DND-41 (cell line): ENCODE measurements around the gene ZBTB3.

Experiments
- ATAC-seq: fragments of 200-7000 bp; cut with Tn5 transposase; 3 replicates; pipeline ENCODE4 v1.9.1; 2021; ENCODE audit warnings: low read depth; ENCODE audit not compliant: insufficient read depth
- DNase-seq: peaks from one replicate; pipeline ENCODE4 v3.0.0-alpha.2; 2020
- H2AFZ ChIP-seq: 2 replicates; pipeline ENCODE4 v1.6.0; 2012; ENCODE audit warnings: low read depth, low read length
- H3K27ac ChIP-seq: 2 replicates; pipeline ENCODE4 v1.5.1; 2012; ENCODE audit warnings: low read length, inconsistent platforms
- H3K27me3 ChIP-seq: fragments of 200-600 bp; sonication (generic); 2 replicates; pipeline ENCODE4 v1.6.0; 2012; ENCODE audit warnings: low read length, mild to moderate bottlenecking, inconsistent platforms; ENCODE audit not compliant: insufficient read depth, poor library complexity
- H3K36me3 ChIP-seq: 2 replicates; pipeline ENCODE4 v1.5.1; 2012; ENCODE audit warnings: low read length, inconsistent platforms; ENCODE audit not compliant: insufficient read depth
- H3K4me1 ChIP-seq: 2 replicates; pipeline ENCODE4 v1.5.1; 2012; ENCODE audit warnings: mild to moderate bottlenecking, low read length; ENCODE audit not compliant: insufficient read depth
- H3K4me2 ChIP-seq: 2 replicates; pipeline ENCODE4 v1.6.0; 2012; ENCODE audit warnings: mild to moderate bottlenecking, moderate library complexity, low read length, inconsistent platforms; ENCODE audit not compliant: insufficient read depth
- H3K4me3 ChIP-seq, 2 experiments: fragments of 200-600 bp in 1 of 2; shearing (Covaris generic) in 1 of 2; 2 replicates each; pipeline ENCODE4 v1.5.1; 2012 to 2016; ENCODE audit warnings: inconsistent platforms in 2 of 2, low read length in 2 of 2, mild to moderate bottlenecking in 2 of 2, low read depth in 1 of 2, moderate library complexity in 1 of 2
- H3K79me2 ChIP-seq: 2 replicates; pipeline ENCODE4 v1.6.0; 2012; ENCODE audit warnings: low read length, inconsistent platforms; ENCODE audit not compliant: insufficient read depth
- H3K9ac ChIP-seq: 2 replicates; pipeline ENCODE4 v1.6.0; 2012; ENCODE audit warnings: low read depth, mild to moderate bottlenecking, inconsistent platforms, low read length, moderate library complexity
- H3K9me3 ChIP-seq: 2 replicates; pipeline ENCODE4 v1.5.1; 2012; ENCODE audit warnings: low read length, moderate library complexity, mild to moderate bottlenecking, inconsistent platforms; ENCODE audit not compliant: insufficient read depth, severe bottlenecking
- H4K20me1 ChIP-seq: 2 replicates; pipeline ENCODE4 v1.6.0; 2012; ENCODE audit warnings: low read length; ENCODE audit not compliant: insufficient read depth
- EZH2 ChIP-seq: IDR thresholded peaks from 3 replicates; pipeline ENCODE4 v1.6.1; 2012; ENCODE audit warnings: borderline replicate concordance, low read depth, mild to moderate bottlenecking, moderate library complexity, low read length, inconsistent platforms; ENCODE audit not compliant: severe bottlenecking
- TF ChIP-seq, protein P1 (sequence below): IDR thresholded peaks from 2 replicates; pipeline ENCODE4 v1.5.1; 2012; ENCODE audit warnings: borderline replicate concordance, low read length, moderate library complexity, mild to moderate bottlenecking; ENCODE audit not compliant: poor library complexity, severe bottlenecking; ENCODE audit errors: extremely low read depth

Gene ZBTB3

DNA sequence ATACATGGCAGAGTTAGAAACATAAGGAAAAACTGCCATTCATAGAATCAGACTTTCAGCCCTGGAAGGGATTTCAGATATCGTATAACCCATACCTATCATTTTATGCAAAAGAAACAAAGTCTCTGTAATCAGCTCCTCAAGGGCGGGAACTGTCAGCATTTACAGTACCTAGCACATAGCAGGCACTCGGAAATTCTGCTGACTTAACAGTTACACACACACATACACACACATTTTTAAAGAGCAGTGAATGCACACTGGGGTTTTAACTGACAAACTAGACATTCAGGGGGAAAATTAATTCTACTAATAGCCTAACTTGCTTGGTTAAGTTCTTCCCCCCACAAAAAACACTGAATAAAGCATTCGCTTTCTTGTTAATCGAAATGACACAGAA is 37.8 kb downstream of the ZBTB3 start:
- Histone ChIP-seq H3K79me2 (peaks cover 68% of the 10 kb centered on the region), H3K36me3 (peaks cover 95% of the 10 kb centered on the region)

DNA sequence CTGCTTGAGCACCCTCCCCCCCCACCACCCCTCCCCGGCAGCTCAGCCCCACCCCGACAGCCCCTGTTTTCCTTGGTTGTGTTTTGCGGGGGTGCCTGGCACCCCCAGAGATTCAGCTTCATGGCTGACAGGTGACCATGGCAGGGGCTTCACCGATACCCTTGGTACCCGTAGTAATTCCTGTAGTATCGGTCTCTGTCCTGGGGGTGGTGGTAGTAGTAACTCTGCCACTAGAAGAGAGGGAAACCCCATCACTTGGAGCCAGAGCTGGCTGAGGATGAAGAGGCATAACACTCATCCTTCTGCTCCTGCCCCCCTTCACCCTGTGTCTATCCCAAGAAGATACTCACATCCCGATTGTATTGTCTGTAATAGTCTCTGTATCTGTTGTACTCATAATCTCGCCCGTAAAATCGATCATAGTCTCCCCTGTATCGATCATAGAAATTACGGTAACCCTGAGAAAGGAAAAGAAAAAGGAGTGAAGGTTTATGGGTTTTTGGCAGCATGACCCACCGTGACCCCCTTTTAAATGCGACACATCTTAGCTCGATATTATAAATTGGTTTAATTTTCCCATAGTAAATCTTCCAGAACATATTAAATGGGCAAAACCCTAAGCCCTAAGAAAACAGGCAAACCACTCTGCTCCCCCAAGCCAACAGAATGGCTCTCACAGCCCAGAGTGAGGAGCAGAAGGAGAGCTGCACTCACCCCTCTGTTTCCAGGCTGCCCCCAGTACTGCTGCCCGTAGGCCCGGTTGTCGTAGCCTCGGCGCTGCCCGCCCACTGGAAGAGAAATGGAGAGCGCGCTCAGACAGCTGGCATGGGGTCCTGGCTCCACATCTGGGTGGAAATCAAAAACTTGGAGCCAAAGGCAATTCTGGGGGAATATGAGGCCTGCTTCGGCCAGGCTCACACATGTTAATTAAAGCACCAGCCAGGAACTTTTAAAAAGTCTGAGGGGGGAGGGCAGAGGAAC is 38.5 kb downstream of the ZBTB3 start:
- no peak overlapping the region for H3K9ac ChIP-seq
- TF ChIP-seq, protein P1, sequence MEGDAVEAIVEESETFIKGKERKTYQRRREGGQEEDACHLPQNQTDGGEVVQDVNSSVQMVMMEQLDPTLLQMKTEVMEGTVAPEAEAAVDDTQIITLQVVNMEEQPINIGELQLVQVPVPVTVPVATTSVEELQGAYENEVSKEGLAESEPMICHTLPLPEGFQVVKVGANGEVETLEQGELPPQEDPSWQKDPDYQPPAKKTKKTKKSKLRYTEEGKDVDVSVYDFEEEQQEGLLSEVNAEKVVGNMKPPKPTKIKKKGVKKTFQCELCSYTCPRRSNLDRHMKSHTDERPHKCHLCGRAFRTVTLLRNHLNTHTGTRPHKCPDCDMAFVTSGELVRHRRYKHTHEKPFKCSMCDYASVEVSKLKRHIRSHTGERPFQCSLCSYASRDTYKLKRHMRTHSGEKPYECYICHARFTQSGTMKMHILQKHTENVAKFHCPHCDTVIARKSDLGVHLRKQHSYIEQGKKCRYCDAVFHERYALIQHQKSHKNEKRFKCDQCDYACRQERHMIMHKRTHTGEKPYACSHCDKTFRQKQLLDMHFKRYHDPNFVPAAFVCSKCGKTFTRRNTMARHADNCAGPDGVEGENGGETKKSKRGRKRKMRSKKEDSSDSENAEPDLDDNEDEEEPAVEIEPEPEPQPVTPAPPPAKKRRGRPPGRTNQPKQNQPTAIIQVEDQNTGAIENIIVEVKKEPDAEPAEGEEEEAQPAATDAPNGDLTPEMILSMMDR, result peak; percentile 23
- TF ChIP-seq EZH2, result no peak
- H3K27ac ChIP-seq, result no peak overlapping the region
- H3K79me2 ChIP-seq, result peaks cover 60% of the 10 kb centered on the region
- H2AFZ ChIP-seq, result no peak overlapping the region
- H3K27me3 ChIP-seq, result no peaks in the 10 kb centered on the region
- no peaks in the 10 kb centered on the region for H4K20me1 ChIP-seq
- H3K36me3 ChIP-seq, result peaks cover 93% of the 10 kb centered on the region
- no peak overlapping the region for H3K4me3 ChIP-seq
- DNase-seq, result no peak
- peak; percentile 38; the same call in 1 of the 3 replicates for ATAC-seq
- no peak overlapping the region for H3K4me2 ChIP-seq
- peaks cover 14% of the 10 kb centered on the region for H3K4me1 ChIP-seq
- no peaks in the 10 kb centered on the region for H3K9me3 ChIP-seq

More for the DNA sequence above, 37.8 kb downstream of the ZBTB3 start:
- Histone ChIP-seq H3K27ac (no peak overlapping the region), H4K20me1 (no peaks in the 10 kb centered on the region), H3K9ac (no peak overlapping the region), H3K27me3 (no peaks in the 10 kb centered on the region), H3K4me3 (no peak overlapping the region), H2AFZ (no peak overlapping the region), H3K4me1 (peaks cover 11% of the 10 kb centered on the region; the same call in 1 of the 2 replicates), H3K4me2 (no peak overlapping the region), H3K9me3 (no peaks in the 10 kb centered on the region)
- no peak for DNase-seq
- TF ChIP-seq EZH2, result no peak
- TF ChIP-seq, protein P1, result no peak
- ATAC-seq, result no peak

DNA sequence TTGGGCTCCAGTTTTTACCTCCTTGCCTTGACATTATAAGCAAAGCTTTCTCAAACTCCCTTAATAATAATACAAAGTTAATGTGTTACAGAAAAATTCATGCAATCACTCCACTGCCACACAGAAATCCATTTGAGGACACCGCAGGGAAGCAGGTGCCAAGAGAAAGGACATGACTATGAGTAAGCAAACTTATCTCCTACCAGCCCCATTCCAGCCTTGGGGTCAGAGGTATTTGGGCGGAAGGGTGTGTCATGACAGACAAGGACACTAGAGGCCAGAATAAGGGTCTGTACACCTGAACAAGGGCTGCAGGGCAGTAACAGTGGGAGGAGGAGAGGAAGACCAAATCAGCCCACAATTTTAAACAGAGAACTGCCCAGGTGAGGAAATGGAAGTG is 40.6 kb downstream of the ZBTB3 start:
- Histone ChIP-seq H3K27ac (no peak overlapping the region), H3K4me3 (no peak overlapping the region), H4K20me1 (no peaks in the 10 kb centered on the region), H3K9ac (no peak overlapping the region), H3K4me2 (no peak overlapping the region), H3K79me2 (peaks cover 49% of the 10 kb centered on the region), H3K36me3 (peaks cover 80% of the 10 kb centered on the region), H2AFZ (no peak overlapping the region), H3K4me1 (peaks cover 29% of the 10 kb centered on the region), H3K27me3 (no peaks in the 10 kb centered on the region), H3K9me3 (no peaks in the 10 kb centered on the region)
- DNase-seq (no peak), ATAC-seq (no peak)
- TF ChIP-seq, protein P1, result peak; percentile 6
- no peak for TF ChIP-seq EZH2
